Measurements from ENCODE around the gene HIKESHI.
"Not testable (repeated sequence)": the region's sequence is repeated elsewhere in the genome, so short reads cannot be mapped to it uniquely, and the experiment has no call there.

HIKESHI gene

GRCh38 chr11:86301742-86302091, 323 bp upstream of the HIKESHI start:
- Histone ChIP-seq H3K27ac (peak overlapping the region; percentile 89; the same call in 1 of the 2 replicates), H3K27me3 (ENCODE audit: insufficient read depth, low read depth, severe bottlenecking) (no peaks in the 10 kb centered on the region), H3K36me3 (peaks cover 6% of the 10 kb centered on the region), H3K4me3 (ENCODE audit: low read depth, low read length) (peak overlapping the region; percentile 82), H3K9me3 (ENCODE audit: severe bottlenecking) (no peaks in the 10 kb centered on the region)
- DNase-seq, result no peak
- no peak for TF ChIP-seq CTCF (IDR thresholded peaks at IDR 0.05; ENCODE audit: low read depth, low read length)

- no peak for TF ChIP-seq CTCF (IDR thresholded peaks at IDR 0.05; ENCODE audit: low read depth, low read length)
- no peak for DNase-seq
- Histone ChIP-seq H3K27me3 (ENCODE audit: insufficient read depth, low read depth, severe bottlenecking) (no peaks in the 10 kb centered on the region), H3K9me3 (ENCODE audit: severe bottlenecking) (no peaks in the 10 kb centered on the region), H3K27ac (no peak overlapping the region), H3K4me3 (ENCODE audit: low read depth, low read length) (peak overlapping the region; percentile 82), H3K36me3 (peaks cover 6% of the 10 kb centered on the region)
Measured at GRCh38 chr11:86303257-86303656, 1.2 kb downstream of the HIKESHI start.

GRCh38 chr11:86308710-86309109, 6.7 kb downstream of the HIKESHI start:
- DNase-seq; H3K27ac ChIP-seq; H3K9me3 ChIP-seq (ENCODE audit: severe bottlenecking); H3K4me3 ChIP-seq (ENCODE audit: low read depth, low read length); H3K36me3 ChIP-seq; H3K27me3 ChIP-seq (ENCODE audit: insufficient read depth, low read depth, severe bottlenecking): not testable (repeated sequence)

GRCh38 chr11:86313793-86314192, 11.8 kb downstream of the HIKESHI start:
- Histone ChIP-seq H3K27ac (no peak overlapping the region), H3K27me3 (ENCODE audit: insufficient read depth, low read depth, severe bottlenecking) (no peaks in the 10 kb centered on the region), H3K9me3 (ENCODE audit: severe bottlenecking) (no peaks in the 10 kb centered on the region), H3K4me3 (ENCODE audit: low read depth, low read length) (no peak overlapping the region), H3K36me3 (peaks cover 20% of the 10 kb centered on the region)
- no peak for DNase-seq
- no peak for TF ChIP-seq CTCF (IDR thresholded peaks at IDR 0.05; ENCODE audit: low read depth, low read length)

- TF ChIP-seq CTCF (IDR thresholded peaks at IDR 0.05; ENCODE audit: low read depth, low read length), result no peak
- Histone ChIP-seq H3K4me3 (ENCODE audit: low read depth, low read length) (no peak overlapping the region), H3K27me3 (ENCODE audit: insufficient read depth, low read depth, severe bottlenecking) (no peaks in the 10 kb centered on the region), H3K36me3 (peaks cover 25% of the 10 kb centered on the region), H3K9me3 (ENCODE audit: severe bottlenecking) (no peaks in the 10 kb centered on the region), H3K27ac (no peak overlapping the region)
- no peak for DNase-seq
Measured at GRCh38 chr11:86314636-86315035, 12.6 kb downstream of the HIKESHI start.

- DNase-seq, result no peak
- TF ChIP-seq CTCF (IDR thresholded peaks at IDR 0.05; ENCODE audit: low read depth, low read length), result no peak
- peaks cover 8% of the 10 kb centered on the region for H3K9me3 ChIP-seq (ENCODE audit: severe bottlenecking)
- H3K36me3 ChIP-seq, result peaks cover 22% of the 10 kb centered on the region
- H3K27ac ChIP-seq, result no peak overlapping the region
- H3K4me3 ChIP-seq (ENCODE audit: low read depth, low read length), result no peak overlapping the region
- no peaks in the 10 kb centered on the region for H3K27me3 ChIP-seq (ENCODE audit: insufficient read depth, low read depth, severe bottlenecking)
Measured at GRCh38 chr11:86335131-86335767, 33.2 kb downstream of the HIKESHI start.

Measured in WERI-Rb-1 (cell line).